Adrenal gland (tissue), 5 donors: Measurements from ENCODE around the gene ASB13.

Experiments
- POLR2A ChIP-seq, 2 donors: fragments of 450-650 bp; IDR thresholded peaks; one replicate each; pipeline ENCODE4 v1.6.1; 2017; ENCODE audit warnings: antibody characterized with exemption in 2 of 2, mild to moderate bottlenecking in 2 of 2, moderate library complexity in 1 of 2
- TF ChIP-seq, protein P1 (sequence below), 6 experiments: fragments of 450-650 bp in 4 of 6; fragments of 200-600 bp in 2 of 6; sonication (generic) in 1 of 6; IDR thresholded peaks; 1 replicate in 5 of 6; 2 replicates in 1 of 6; pipeline versions ENCODE4 v1.5.1 to v1.8.0; 2016 to 2021; ENCODE audit warnings: antibody characterized with exemption in 6 of 6, mild to moderate bottlenecking in 2 of 6, moderate library complexity in 1 of 6
- donor health status: DM: no; HTN: no; CAD: no.

- TF ChIP-seq, protein P1, sequence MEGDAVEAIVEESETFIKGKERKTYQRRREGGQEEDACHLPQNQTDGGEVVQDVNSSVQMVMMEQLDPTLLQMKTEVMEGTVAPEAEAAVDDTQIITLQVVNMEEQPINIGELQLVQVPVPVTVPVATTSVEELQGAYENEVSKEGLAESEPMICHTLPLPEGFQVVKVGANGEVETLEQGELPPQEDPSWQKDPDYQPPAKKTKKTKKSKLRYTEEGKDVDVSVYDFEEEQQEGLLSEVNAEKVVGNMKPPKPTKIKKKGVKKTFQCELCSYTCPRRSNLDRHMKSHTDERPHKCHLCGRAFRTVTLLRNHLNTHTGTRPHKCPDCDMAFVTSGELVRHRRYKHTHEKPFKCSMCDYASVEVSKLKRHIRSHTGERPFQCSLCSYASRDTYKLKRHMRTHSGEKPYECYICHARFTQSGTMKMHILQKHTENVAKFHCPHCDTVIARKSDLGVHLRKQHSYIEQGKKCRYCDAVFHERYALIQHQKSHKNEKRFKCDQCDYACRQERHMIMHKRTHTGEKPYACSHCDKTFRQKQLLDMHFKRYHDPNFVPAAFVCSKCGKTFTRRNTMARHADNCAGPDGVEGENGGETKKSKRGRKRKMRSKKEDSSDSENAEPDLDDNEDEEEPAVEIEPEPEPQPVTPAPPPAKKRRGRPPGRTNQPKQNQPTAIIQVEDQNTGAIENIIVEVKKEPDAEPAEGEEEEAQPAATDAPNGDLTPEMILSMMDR (IDR thresholded peaks at IDR 0.05): no peak
- TF ChIP-seq POLR2A (IDR thresholded peaks at IDR 0.05): no peak
These were observed 5.4 kb downstream of the ASB13 start for GRCh38 chr10:5661043-5661442.
